GM23338 (cell line): ENCODE data around the gene OR4D2. TPM values are rescaled to one million over a fixed set of nuclear protein-coding genes. Genes with fewer than 3 reads are reported as not detected.

Experiments used
- ATAC-seq: fragments of 200-7000 bp; cut with Tn5 transposase; 3 replicates; pipeline ENCODE4 v1.9.1; 2020
- DNase-seq: peaks from one replicate; pipeline ENCODE4 v3.0.0-alpha.2; 2015; ENCODE audit warnings: low spot score
- H2AFZ ChIP-seq: fragments of 200-600 bp; sonication (generic); 2 replicates; pipeline ENCODE4 v1.8.0; 2016; ENCODE audit warnings: antibody characterized with exemption, mild to moderate bottlenecking, moderate library complexity
- H3F3A ChIP-seq: fragments of 200-600 bp; sonication (generic); replicated peaks from 2 replicates; pipeline ENCODE4 v1.8.0; 2017; ENCODE audit warnings: antibody characterized with exemption, mixed run types, low read depth
- H3K27ac ChIP-seq: fragments of 200-600 bp; sonication (generic); 2 replicates; pipeline ENCODE4 v1.6.1; 2016; ENCODE audit warnings: low read depth
- H3K27me3 ChIP-seq: fragments of 200-600 bp; sonication (generic); 2 replicates; pipeline ENCODE4 v1.8.0; 2016; ENCODE audit warnings: mild to moderate bottlenecking, mixed run types, moderate library complexity; ENCODE audit not compliant: insufficient read depth
- H3K36me3 ChIP-seq: fragments of 200-600 bp; sonication (generic); 2 replicates; pipeline ENCODE4 v1.8.0; 2016; ENCODE audit warnings: mild to moderate bottlenecking; ENCODE audit not compliant: insufficient read depth
- H3K4me1 ChIP-seq: fragments of 200-600 bp; sonication (generic); 2 replicates; pipeline ENCODE4 v1.8.0; 2016; ENCODE audit warnings: mild to moderate bottlenecking, moderate library complexity; ENCODE audit not compliant: insufficient read depth
- H3K4me2 ChIP-seq: fragments of 200-600 bp; sonication (generic); 2 replicates; pipeline ENCODE4 v1.7.1; 2017; ENCODE audit warnings: mixed run types
- H3K4me3 ChIP-seq: fragments of 200-600 bp; sonication (generic); 2 replicates; pipeline ENCODE4 v1.6.1; 2016; ENCODE audit warnings: mixed run types
- H3K79me2 ChIP-seq: fragments of 200-600 bp; sonication (generic); replicated peaks from 2 replicates; pipeline ENCODE4 v1.8.0; 2017; ENCODE audit warnings: mild to moderate bottlenecking; ENCODE audit not compliant: insufficient read depth
- H3K9me2 ChIP-seq: fragments of 200-600 bp; sonication (generic); 2 replicates; pipeline ENCODE4 v1.8.0; 2017; ENCODE audit not compliant: insufficient read depth
- H4K20me1 ChIP-seq: fragments of 200-600 bp; sonication (generic); replicated peaks from 2 replicates; pipeline ENCODE4 v1.8.0; 2017; ENCODE audit warnings: mild to moderate bottlenecking; ENCODE audit not compliant: insufficient read depth
- H3K27ac Mint-ChIP-seq: 2 replicates; pipeline ENCODE4 v1.8.0; 2020; ENCODE audit warnings: inconsistent platforms, mild to moderate bottlenecking, moderate library complexity, mixed read lengths
- H3K27me3 Mint-ChIP-seq: 3 replicates; pipeline ENCODE4 v1.8.0; 2022; ENCODE audit warnings: low read depth, mild to moderate bottlenecking, moderate library complexity, mixed read lengths, inconsistent platforms; ENCODE audit not compliant: insufficient read depth, poor library complexity
- H3K36me3 Mint-ChIP-seq: 3 replicates; pipeline ENCODE4 v1.8.0; 2021; ENCODE audit warnings: low read depth, mild to moderate bottlenecking, inconsistent platforms, moderate library complexity, mixed read lengths
- H3K4me1 Mint-ChIP-seq: 3 replicates; pipeline ENCODE4 v1.8.0; 2020; ENCODE audit warnings: mild to moderate bottlenecking, inconsistent platforms, mixed read lengths
- H3K4me3 Mint-ChIP-seq: 3 replicates; pipeline ENCODE4 v1.8.0; 2021; ENCODE audit warnings: moderate library complexity, mild to moderate bottlenecking, inconsistent platforms, mixed read lengths
- H3K9me3 Mint-ChIP-seq: 3 replicates; pipeline ENCODE4 v1.8.0; 2020; ENCODE audit warnings: moderate library complexity, mild to moderate bottlenecking, inconsistent platforms, mixed read lengths
- CREB1 ChIP-seq: fragments of 250-450 bp; sonication (Bioruptor Pico); IDR thresholded peaks from 2 replicates; pipeline ENCODE4 v1.5.0; 2020; ENCODE audit warnings: low read depth, mild to moderate bottlenecking, moderate library complexity
- CTCF ChIP-seq, 2 experiments: fragments of 200-600 bp in 1 of 2; sonication (generic) in 1 of 2; conservative IDR thresholded peaks; 2 replicates each; pipeline versions ENCODE4 v1.5.1 to v1.6.1; 2016 to 2017; ENCODE audit warnings: antibody characterized with exemption in 2 of 2, low read depth in 2 of 2, mild to moderate bottlenecking in 2 of 2, moderate library complexity in 1 of 2
- ETS1 ChIP-seq: IDR thresholded peaks from 2 replicates; pipeline ENCODE4 v1.6.1; 2016; ENCODE audit warnings: antibody characterized with exemption
- EZH2 ChIP-seq: fragments of 200-600 bp; sonication (generic); IDR thresholded peaks from one replicate; pipeline ENCODE4 v1.8.0; 2017; ENCODE audit warnings: antibody characterized with exemption, mild to moderate bottlenecking, low read depth; ENCODE audit not compliant: unreplicated experiment
- EZH2phosphoT487 ChIP-seq: fragments of 200-600 bp; sonication (generic); IDR thresholded peaks from one replicate; pipeline ENCODE4 v1.8.1; 2018; ENCODE audit warnings: antibody characterized with exemption; ENCODE audit not compliant: unreplicated experiment
- JUNB ChIP-seq: IDR thresholded peaks from one replicate; pipeline ENCODE4 v1.6.1; 2016; ENCODE audit warnings: antibody characterized with exemption; ENCODE audit not compliant: unreplicated experiment
- REST ChIP-seq: IDR thresholded peaks from one replicate; pipeline ENCODE4 v1.6.1; 2018; ENCODE audit warnings: antibody characterized with exemption; ENCODE audit not compliant: unreplicated experiment
- STAT1 ChIP-seq: IDR thresholded peaks from one replicate; pipeline ENCODE4 v1.6.1; 2016; ENCODE audit warnings: antibody characterized with exemption; ENCODE audit not compliant: unreplicated experiment
- ZNF114 ChIP-seq: fragments of 250-450 bp; sonication (Bioruptor Pico); IDR thresholded peaks from 2 replicates; pipeline ENCODE4 v1.5.0; 2020; ENCODE audit warnings: mild to moderate bottlenecking, moderate library complexity
- ZNF462 ChIP-seq: fragments of 250-450 bp; sonication (Bioruptor Pico); IDR thresholded peaks from 2 replicates; pipeline ENCODE4 v1.5.0; 2020; ENCODE audit warnings: mild to moderate bottlenecking, moderate library complexity
- polyA plus RNA-seq: library from polyadenylated mRNA; unstranded; fragments of >200 nt; fragmentation: Nextera tagmentation; extraction: Ambion mirVana; gene quantifications from 2 replicates; pipeline ENCODE4 v1.2.1, GENCODE V29; 2016
- total RNA-seq: library from RNA; depleted of rRNA; stranded (reverse); fragments of >200 nt; shearing (Covaris generic); gene quantifications from 2 replicates; pipeline ENCODE4 v1.2.3, GENCODE V29; 2014

Gene OR4D2
- total and polyA plus RNA-seq, 2 experiments from 2014 or later = not detected

- no peak overlapping the region for H3K4me3 Mint-ChIP-seq
- Histone ChIP-seq H3K79me2 (no peaks in the 10 kb centered on the region), H4K20me1 (no peaks in the 10 kb centered on the region), H3K27me3 (peaks cover 37% of the 10 kb centered on the region), H3K4me3 (no peak overlapping the region), H3K36me3 (no peaks in the 10 kb centered on the region), H2AFZ (no peak overlapping the region), H3K27ac (no peak overlapping the region), H3K4me1 (no peaks in the 10 kb centered on the region), H3K9me2 (no peaks in the 10 kb centered on the region; the same call in 1 of the 2 replicates), H3F3A (peaks cover 9% of the 10 kb centered on the region; the same call in 1 of the 2 replicates), H3K4me2 (no peak overlapping the region)
- no peak overlapping the region for H3K27ac Mint-ChIP-seq
- H3K36me3 Mint-ChIP-seq = no peaks in the 10 kb centered on the region
- DNase-seq (no peak), ATAC-seq (no peak)
- no peak for TF ChIP-seq ZNF114
- TF ChIP-seq CTCF (conservative IDR thresholded peaks at IDR 0.05; ENCODE audit: low read depth in 2 of 2) = no peak
- TF ChIP-seq JUNB = no peak
- no peak for TF ChIP-seq EZH2
- TF ChIP-seq CREB1 = no peak
- H3K4me1 Mint-ChIP-seq = peaks cover 3% of the 10 kb centered on the region; the same call in 2 of the 3 replicates
- H3K9me3 Mint-ChIP-seq = no peaks in the 10 kb centered on the region
- peaks cover 10% of the 10 kb centered on the region for H3K27me3 Mint-ChIP-seq
Observed at GRCh38 chr17:58158181-58158580, 8.6 kb upstream of the OR4D2 start.

GRCh38 chr17:58161566-58161965, 5.2 kb upstream of the OR4D2 start:
- Histone ChIP-seq H3K9me2 (no peaks in the 10 kb centered on the region), H3K4me3 (no peak overlapping the region), H3K4me2 (no peak overlapping the region), H3K27ac (no peak overlapping the region), H2AFZ (no peak overlapping the region), H3K27me3 (peaks cover 25% of the 10 kb centered on the region), H4K20me1 (no peaks in the 10 kb centered on the region), H3F3A (peaks cover 5% of the 10 kb centered on the region; the same call in 1 of the 2 replicates), H3K4me1 (no peaks in the 10 kb centered on the region), H3K36me3 (no peaks in the 10 kb centered on the region), H3K79me2 (no peaks in the 10 kb centered on the region)
- no peaks in the 10 kb centered on the region for H3K9me3 Mint-ChIP-seq
- no peak overlapping the region for H3K4me3 Mint-ChIP-seq
- H3K4me1 Mint-ChIP-seq = peaks cover 3% of the 10 kb centered on the region; the same call in 2 of the 3 replicates
- H3K36me3 Mint-ChIP-seq = no peaks in the 10 kb centered on the region
- no peak overlapping the region for H3K27ac Mint-ChIP-seq
- no peak for ATAC-seq
- peaks cover 5% of the 10 kb centered on the region for H3K27me3 Mint-ChIP-seq
- no peak for DNase-seq
- TF ChIP-seq ZNF462 (CRISPR knock-in tag) (no peak), REST (no peak), ETS1 (no peak), STAT1 (no peak), EZH2phosphoT487 (no peak), CREB1 (no peak)
